ENCODE measurements around the gene PGGHG.
"Not testable (repeated sequence)": the region's sequence is repeated elsewhere in the genome, so short reads cannot be mapped to it uniquely, and the experiment has no call there.

Gene PGGHG

GRCh38 chr11:313787-314553, 25.0 kb downstream of the PGGHG start, which contains the start of gene IFITM1:
IFITM1 (plus strand) TSS chr11:314040; CDS start chr11:314171, 131 bp downstream.
- DNase-seq (ENCODE audit: low read depth), result no peak

DNA sequence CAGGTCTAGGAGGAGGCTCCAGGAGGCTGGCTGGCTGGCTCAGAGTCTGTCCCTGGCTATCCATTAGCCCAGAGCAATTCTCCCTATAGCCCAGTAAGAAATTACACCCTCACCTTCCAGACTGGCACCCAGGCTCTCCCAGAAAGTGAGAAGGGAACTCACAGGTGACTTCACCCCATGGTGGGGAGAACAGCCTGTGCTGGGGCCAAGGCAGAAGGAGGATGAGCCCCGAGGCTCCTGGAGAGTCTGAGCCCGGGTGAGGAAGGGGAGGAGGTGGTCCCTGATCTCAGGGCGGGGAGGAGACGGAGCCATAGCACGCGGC, 25.6 kb downstream of the PGGHG start:
- not testable (repeated sequence) for DNase-seq (ENCODE audit: low read depth)

- DNase-seq (ENCODE audit: low read depth), result no peak
Measured at GRCh38 chr11:315051-315481, 26.1 kb downstream of the PGGHG start.

GRCh38 chr11:315516-315994, 26.6 kb downstream of the PGGHG start:
- no peak for DNase-seq (ENCODE audit: low read depth)

GRCh38 chr11:316031-316701, 27.2 kb downstream of the PGGHG start:
- DNase-seq (ENCODE audit: low read depth), result no peak

DNA sequence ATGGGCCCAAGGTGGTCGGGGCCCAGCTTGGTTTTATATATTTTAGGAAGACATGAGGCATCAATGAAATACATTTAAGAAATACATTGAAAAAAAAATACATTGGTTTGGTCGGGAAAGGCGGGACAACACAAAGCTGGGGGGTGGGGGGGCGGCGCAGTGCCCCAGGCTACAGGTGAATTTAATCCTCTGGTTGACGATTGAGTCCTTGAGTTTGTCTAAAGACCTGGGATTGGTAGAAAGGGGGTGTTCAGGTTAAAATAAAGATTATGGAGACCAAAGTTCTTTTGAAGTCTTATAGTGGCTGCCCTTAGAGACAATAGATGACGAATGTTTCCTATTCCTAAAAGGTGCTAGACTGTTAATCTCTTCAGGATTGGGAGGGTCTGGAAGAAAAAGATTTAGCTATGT, 28.0 kb downstream of the PGGHG start:
- DNase-seq (ENCODE audit: low read depth), result no peak

- not testable (repeated sequence) for DNase-seq (ENCODE audit: low read depth)
Measured at GRCh38 chr11:317668-318404, 28.9 kb downstream of the PGGHG start.

DNA sequence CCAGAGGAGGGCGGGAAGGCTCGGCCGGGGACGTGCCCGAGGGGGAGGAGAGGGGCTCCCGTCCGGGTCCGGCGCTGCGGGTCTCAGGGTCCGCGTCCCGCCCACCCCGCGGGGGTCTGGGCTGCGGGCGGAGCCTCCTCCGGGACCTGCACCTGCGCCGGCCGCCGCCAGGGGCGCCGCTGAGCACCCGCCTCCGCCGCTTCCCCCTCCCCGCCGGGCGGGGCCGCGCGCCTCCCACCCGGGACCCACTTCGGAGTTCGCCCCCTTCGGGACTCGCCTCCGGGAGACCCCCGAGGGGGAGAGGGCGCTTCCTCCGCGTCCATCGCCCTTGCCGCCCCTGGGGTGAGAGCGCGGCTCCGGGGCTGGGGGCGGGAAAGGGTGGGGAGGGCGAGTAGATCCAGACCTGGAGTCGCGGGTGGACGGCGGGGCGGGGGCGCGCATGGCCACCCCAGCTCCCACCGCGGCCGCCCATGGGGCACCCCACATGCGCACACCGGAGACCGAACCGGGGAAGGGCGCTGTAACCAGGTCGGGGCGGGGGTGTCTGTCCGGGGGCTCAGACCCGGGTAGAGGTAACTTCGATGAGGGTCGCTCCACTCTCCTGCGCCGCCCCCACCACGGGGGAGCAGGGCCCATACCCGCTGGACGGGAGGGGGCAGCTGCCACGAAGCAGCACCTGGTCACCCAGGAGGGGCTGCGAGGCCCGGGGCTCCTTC, 29.6 kb downstream of the PGGHG start:
- DNase-seq (ENCODE audit: low read depth), result not testable (repeated sequence)

DNA sequence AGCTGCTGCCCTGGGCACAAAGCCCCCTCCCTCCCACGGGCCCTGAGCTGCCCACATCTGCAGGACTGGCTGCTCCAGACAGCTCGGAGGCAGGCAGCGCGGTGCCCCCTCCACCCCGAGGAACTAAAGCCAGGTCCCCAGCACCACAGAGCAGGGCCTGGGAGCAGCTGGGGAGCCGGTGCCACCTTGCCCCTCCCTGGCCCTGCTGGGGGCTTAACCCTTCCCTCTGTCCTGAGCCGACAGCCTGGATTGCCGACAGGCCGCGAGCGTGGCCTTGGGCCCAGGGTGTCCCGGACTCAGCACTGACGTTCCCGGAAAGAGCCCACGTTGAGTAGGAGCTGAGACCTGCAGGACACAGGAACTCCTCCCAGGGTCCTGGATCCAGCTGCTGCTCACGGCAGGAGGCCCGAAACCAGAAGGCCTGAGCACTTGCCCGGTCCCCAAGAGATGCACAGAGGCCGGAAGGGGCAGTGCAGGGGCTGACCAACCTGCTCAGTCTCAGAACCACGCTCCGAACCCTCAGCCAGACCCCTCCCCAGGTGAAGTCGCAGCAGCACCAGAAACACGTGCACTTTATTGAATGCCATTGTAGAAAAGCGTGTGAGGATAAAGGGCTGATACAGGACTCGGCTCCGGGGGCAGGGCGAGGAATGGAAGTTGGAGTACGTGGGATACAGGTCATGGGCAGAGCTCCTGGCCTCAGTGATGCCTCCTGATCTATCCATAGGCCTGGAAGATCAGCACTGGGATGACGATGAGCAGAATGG, 30.4 kb downstream of the PGGHG start:
- DNase-seq (ENCODE audit: low read depth), result not testable (repeated sequence)

DNA sequence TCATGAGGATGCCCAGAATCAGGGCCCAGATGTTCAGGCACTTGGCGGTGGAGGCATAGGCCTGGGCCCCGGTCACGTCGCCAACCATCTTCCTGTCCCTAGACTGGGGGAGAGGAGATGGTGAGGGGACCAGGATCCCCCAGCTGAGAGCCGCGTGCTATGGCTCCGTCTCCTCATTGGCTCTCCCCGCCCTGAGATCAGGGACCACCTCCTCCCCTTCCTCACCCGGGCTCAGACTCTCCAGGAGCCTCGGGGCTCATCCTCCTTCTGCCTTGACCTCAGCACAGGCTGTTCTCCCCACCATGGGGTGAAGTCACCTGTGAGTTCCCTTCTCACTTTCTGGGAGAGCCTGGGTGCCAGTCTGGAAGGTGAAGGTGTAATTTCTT, 31.0 kb downstream of the PGGHG start:
- not testable (repeated sequence) for DNase-seq (ENCODE audit: low read depth)

DNA sequence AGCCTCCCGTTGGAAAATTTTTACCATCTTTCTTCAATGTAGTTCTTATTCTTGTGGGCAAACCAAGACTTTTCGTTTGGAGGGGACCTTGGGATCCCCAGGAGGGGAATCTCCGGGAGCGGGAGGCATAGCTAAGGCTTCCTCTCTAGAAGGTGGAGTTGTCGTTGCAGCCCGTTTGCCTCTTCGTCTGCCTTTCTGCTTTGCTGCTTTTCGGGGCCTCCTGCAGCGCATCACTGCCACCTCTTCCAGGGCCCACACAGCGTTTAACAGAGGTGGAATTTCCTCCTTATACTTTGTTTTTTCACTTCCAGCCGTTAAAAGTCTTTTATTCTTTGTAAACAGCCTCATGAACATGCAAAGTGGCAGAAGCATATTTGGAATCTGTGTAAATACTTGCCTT, 35.2 kb downstream of the PGGHG start:
- no peak for DNase-seq (ENCODE audit: low read depth)

- DNase-seq (ENCODE audit: low read depth), result not testable (repeated sequence)
Measured at GRCh38 chr11:324593-325517, 35.9 kb downstream of the PGGHG start.

GRCh38 chr11:325796-326591, 37.1 kb downstream of the PGGHG start:
- DNase-seq (ENCODE audit: low read depth), result no peak

DNA sequence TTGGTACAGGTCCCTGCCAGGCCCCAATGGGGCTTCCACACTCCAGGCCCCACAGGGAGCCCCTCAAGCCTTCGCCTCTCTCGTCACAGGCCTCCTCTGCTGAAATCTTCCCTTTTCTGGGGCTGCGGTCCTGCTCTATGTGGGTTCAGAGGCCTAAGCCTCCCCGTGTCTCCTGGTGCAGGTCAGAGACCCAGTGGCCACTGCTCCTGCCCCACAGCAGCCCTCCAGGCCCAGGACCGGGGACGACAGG, 37.6 kb downstream of the PGGHG start:
- no peak for DNase-seq (ENCODE audit: low read depth)

DNA sequence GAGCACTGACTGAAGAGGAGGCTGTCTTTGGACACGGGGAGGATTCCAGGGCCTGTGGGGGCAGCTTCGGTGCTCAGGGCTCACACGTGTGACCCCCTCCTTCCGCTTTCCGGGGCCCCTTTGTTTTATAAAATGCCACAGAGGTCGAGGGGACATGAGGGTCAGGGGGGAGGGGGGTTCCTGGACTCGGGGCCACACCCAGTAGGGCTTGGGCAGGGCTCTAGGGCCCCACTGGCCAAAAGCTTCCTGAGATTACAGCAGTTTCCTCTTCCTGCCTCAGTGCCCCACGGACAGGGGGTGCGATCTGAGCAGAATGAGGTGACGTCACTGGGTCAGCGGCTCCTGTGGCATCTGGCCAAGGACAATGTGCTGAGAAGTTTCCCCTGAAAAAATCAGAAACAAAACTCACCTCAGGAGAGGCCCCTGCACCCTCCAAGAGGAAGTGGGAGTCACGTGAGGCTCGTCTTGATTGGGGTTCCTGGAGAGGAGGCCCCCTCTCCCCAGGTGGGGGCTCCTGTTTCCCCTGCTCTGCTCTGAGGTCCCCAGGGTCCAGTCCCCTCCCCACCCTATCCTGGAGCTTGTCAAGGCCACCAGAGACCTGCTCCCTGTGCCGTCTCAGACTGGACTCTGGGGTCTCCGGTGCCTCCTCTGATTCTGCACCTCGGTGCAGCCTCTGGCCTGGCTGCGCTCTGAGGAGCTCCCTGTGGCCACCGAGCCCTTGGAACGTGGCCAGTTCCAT, 38.1 kb downstream of the PGGHG start:
- DNase-seq (ENCODE audit: low read depth), result no peak

DNA sequence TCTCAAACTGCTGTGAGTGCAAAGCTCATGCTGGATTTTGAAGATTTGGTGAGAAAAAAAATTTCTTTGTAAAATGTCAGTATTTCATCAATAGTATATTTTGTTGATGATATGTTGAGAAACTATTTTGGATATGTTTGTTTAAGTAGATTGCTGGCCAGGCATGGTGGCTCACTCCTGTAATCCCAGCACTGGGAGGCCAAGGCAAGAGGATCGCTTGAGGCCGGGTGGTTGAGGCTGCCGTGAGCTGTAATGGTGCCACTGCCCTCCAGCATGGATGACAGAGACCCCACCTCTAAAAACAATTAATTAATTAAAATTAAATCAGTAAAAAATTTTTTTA, 38.6 kb downstream of the PGGHG start:
- no peak for DNase-seq (ENCODE audit: low read depth)

- DNase-seq (ENCODE audit: low read depth), result no peak
Measured at GRCh38 chr11:328012-328411, 39.1 kb downstream of the PGGHG start.

- DNase-seq (ENCODE audit: low read depth), result not testable (repeated sequence)
Measured at GRCh38 chr11:328516-329100, 39.7 kb downstream of the PGGHG start.

DNA sequence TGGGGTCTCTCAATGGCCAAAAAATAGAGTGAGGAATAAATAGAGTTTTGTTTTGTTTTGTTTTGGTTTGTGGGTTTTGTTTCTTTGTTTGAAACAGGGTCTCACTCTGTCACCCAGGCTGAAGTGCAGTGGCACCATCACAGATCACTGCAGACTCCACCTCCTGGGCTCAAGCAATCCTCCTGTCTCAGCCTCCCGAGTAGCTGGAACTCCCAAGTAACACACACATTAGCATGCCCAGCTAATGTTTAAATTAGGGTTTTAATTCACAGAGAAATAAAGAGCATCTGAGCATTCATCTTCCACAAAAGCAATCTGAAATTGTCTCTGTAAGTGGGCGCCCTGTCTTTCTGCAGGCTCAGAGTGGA, 40.9 kb downstream of the PGGHG start:
- DNase-seq (ENCODE audit: low read depth), result no peak

All from stimulated activated CD8-positive, alpha-beta memory T cell treated with anti-CD3 and anti-CD28 coated beads, Interleukin-12 subunit alpha, Interleukin-12 subunit beta, amount 100 ng/mL, for 4 hours (primary cell).